K562 (cell line): ENCODE results near the gene AGFG1. TPM values are rescaled to one million over a fixed set of nuclear protein-coding genes. Genes with fewer than 3 reads are reported as not detected.
A peak's percentile ranks its signal among the peaks of the same experiment; 100 is the strongest.

Source experiments
- EGR1 ChIP-seq: fragments of 450-650 bp; conservative IDR thresholded peaks from 2 replicates; pipeline ENCODE4 v1.6.1; 2017; ENCODE audit warnings: mild to moderate bottlenecking
- HNRNPUL1 ChIP-seq: fragments of 200-400 bp; formaldehyde crosslinking; IDR thresholded peaks from 2 replicates; pipeline ENCODE4 v1.6.1; 2017; ENCODE audit warnings: low read length
- HOXB6 ChIP-seq: fragments of 250-450 bp; sonication (Bioruptor Pico); IDR thresholded peaks from 2 replicates; pipeline ENCODE4 v1.5.1; 2022; ENCODE audit warnings: mild to moderate bottlenecking, borderline replicate concordance
- KLF6 ChIP-seq: fragments of 250-450 bp; sonication (Bioruptor Pico); IDR thresholded peaks from 2 replicates; pipeline ENCODE4 v1.4.0; 2020; ENCODE audit warnings: mild to moderate bottlenecking, moderate library complexity, borderline replicate concordance
- NCOA6 ChIP-seq: fragments of 450-650 bp; IDR thresholded peaks from 2 replicates; pipeline ENCODE4 v1.6.1; 2017; ENCODE audit warnings: mild to moderate bottlenecking
- POLR2G ChIP-seq: fragments of 200-400 bp; formaldehyde crosslinking; IDR thresholded peaks from 2 replicates; pipeline ENCODE4 v1.6.1; 2017; ENCODE audit warnings: low read depth, mild to moderate bottlenecking, antibody characterized with exemption, low read length, moderate library complexity
- POLR3G ChIP-seq: IDR thresholded peaks from 2 replicates; pipeline ENCODE4 v1.6.1; 2011; ENCODE audit not compliant: insufficient read length, insufficient replicate concordance; ENCODE audit errors: extremely low read depth
- RBBP5 ChIP-seq: fragments of 200-600 bp; sonication (generic); IDR thresholded peaks from 2 replicates; pipeline ENCODE4 v1.6.1; 2012; ENCODE audit warnings: borderline replicate concordance, mild to moderate bottlenecking, low read length, control low read depth, inconsistent platforms; ENCODE audit not compliant: insufficient read depth, poor library complexity, severe bottlenecking
- RBM14 ChIP-seq: fragments of 200-400 bp; formaldehyde crosslinking; IDR thresholded peaks from 2 replicates; pipeline ENCODE4 v1.6.1; 2018; ENCODE audit warnings: low read depth, mild to moderate bottlenecking, low read length, moderate library complexity, borderline replicate concordance; ENCODE audit not compliant: insufficient read depth
- SP1 ChIP-seq: sonication (generic); formaldehyde crosslinking; IDR thresholded peaks from 2 replicates; pipeline ENCODE4 v1.8.1; 2022; ENCODE audit warnings: mild to moderate bottlenecking, missing genetic modification reagents
- YBX1 ChIP-seq: fragments of 450-650 bp; IDR thresholded peaks from 2 replicates; pipeline ENCODE4 v1.7.1; 2016; ENCODE audit warnings: mild to moderate bottlenecking
- ZNF197 ChIP-seq: fragments of 200-800 bp; sonication (Bioruptor generic); IDR thresholded peaks from 2 replicates; pipeline ENCODE4 v1.6.1; 2016; ENCODE audit warnings: low read depth, missing genetic modification characterization, missing compliant biosample characterization
- ZNF282 ChIP-seq: sonication (generic); formaldehyde crosslinking; IDR thresholded peaks from 2 replicates; pipeline ENCODE4 v1.8.1; 2023; ENCODE audit warnings: missing genetic modification reagents
- ZNF3 ChIP-seq: fragments of 250-450 bp; sonication (Bioruptor Pico); IDR thresholded peaks from 2 replicates; pipeline ENCODE4 v1.5.0; 2021; ENCODE audit warnings: mild to moderate bottlenecking, moderate library complexity
- ZNF668 ChIP-seq: fragments of 250-450 bp; sonication (Bioruptor Pico); IDR thresholded peaks from 2 replicates; pipeline ENCODE4 v1.8.0; 2022; ENCODE audit warnings: mild to moderate bottlenecking, inconsistent platforms
- ZNF764 ChIP-seq: fragments of 250-450 bp; sonication (Bioruptor Pico); IDR thresholded peaks from 2 replicates; pipeline ENCODE4 v1.4.0; 2020; ENCODE audit warnings: low read depth, mild to moderate bottlenecking, moderate library complexity
- polyA plus RNA-seq, 8 experiments: library from polyadenylated mRNA; depleted of rRNA in 4 of 8; stranded (reverse) in 5 of 8; unstranded in 3 of 8; fragments of >200 nt; fragmentation: Nextera tagmentation in 2 of 8; fragmentation: Illumina TruSeq in 1 of 8; extraction: Ambion mirVana in 2 of 8; extraction: Trizol in 1 of 8; gene quantifications; 2 replicates each; pipeline versions ENCODE4 v1.2.1 to v1.2.3, GENCODE V29; 2011 to 2014; ENCODE audit warnings: inconsistent platforms in 1 of 8, missing spikeins in 1 of 8
- total RNA-seq, 7 experiments: library from RNA; depleted of rRNA in 6 of 7; stranded (reverse); fragments of >200 nt in 6 of 7; fragmentation: Illumina TruSeq in 2 of 7; extraction: Trizol in 2 of 7; gene quantifications; 2 replicates each; pipeline versions ENCODE4 v1.2.1 to v1.2.3, GENCODE V29; 2011 to 2021; ENCODE audit warnings: low replicate concordance in 1 of 7
- TF ChIP-seq, protein P1 (sequence below): conservative IDR thresholded peaks from 2 replicates; pipeline ENCODE4 v1.6.1; 2011; ENCODE audit warnings: low read depth, mild to moderate bottlenecking, low read length; ENCODE audit not compliant: control insufficient read depth
- TF ChIP-seq, protein P2 (sequence below): sonication (generic); formaldehyde crosslinking; IDR thresholded peaks from 2 replicates; pipeline ENCODE4 v1.5.0; 2020; ENCODE audit warnings: missing genetic modification reagents
- TF ChIP-seq, protein P3 (sequence below): fragments of 250-450 bp; sonication (Bioruptor Pico); IDR thresholded peaks from 2 replicates; pipeline ENCODE4 v1.8.0; 2022; ENCODE audit warnings: inconsistent platforms, mild to moderate bottlenecking, moderate library complexity, borderline replicate concordance
- TF ChIP-seq, protein P4 (sequence below): fragments of 450-650 bp; formaldehyde crosslinking; IDR thresholded peaks from 2 replicates; pipeline ENCODE4 v1.4.0; 2020; ENCODE audit warnings: mild to moderate bottlenecking
- TF ChIP-seq, protein P5 (sequence below): sonication (generic); formaldehyde crosslinking; IDR thresholded peaks from 2 replicates; pipeline ENCODE4 v1.8.0; 2022; ENCODE audit warnings: mild to moderate bottlenecking, missing genetic modification reagents, borderline replicate concordance

Gene AGFG1
- total and polyA plus RNA-seq, 9 of the 15 experiments (the other 6 are each of a cell fraction or from before 2014, with no cell fraction given) = 11.2 to 97.5 (median 36.0) TPM

DNA sequence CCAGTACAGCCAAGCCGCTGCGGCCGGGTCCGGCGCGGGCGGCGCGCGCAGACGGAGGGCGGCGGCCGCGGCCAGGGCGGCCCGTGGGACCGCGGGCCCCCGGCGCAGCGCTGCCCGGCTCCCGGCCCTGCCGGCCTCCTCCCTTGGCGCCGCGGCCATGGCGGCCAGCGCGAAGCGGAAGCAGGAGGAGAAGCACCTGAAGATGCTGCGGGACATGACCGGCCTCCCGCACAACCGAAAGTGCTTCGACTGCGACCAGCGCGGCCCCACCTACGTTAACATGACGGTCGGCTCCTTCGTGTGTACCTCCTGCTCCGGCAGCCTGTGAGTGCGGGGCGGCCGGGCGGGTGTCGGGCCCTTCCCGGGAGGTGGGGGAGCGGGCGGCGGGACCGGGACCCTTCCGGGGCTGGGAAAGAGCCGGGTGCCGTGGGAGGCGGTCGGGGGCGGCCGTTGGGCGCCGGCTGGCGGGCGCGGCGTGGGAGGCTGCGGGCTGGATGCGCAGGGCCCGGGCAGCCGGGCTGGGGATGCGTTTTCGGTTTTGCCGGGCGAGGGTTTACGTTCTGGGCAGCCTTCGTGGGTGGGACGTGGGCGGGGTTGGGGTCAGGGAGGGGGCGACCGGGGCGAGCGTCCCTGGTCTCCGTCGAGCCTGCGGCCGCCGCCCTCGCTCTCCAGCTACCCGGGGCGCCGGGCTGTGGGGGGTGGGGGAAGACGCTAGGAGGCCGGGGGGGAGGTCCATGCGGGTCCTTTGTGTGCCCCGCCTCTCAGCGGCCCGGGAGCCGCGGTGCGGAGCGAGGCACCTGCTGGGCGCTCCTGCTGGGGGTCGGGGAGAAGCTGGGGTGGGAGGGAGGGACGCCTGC is 537 bp downstream of the AGFG1 start (continued):
- no peak for TF ChIP-seq ZNF3 (CRISPR knock-in tag)
- TF ChIP-seq, protein P1, sequence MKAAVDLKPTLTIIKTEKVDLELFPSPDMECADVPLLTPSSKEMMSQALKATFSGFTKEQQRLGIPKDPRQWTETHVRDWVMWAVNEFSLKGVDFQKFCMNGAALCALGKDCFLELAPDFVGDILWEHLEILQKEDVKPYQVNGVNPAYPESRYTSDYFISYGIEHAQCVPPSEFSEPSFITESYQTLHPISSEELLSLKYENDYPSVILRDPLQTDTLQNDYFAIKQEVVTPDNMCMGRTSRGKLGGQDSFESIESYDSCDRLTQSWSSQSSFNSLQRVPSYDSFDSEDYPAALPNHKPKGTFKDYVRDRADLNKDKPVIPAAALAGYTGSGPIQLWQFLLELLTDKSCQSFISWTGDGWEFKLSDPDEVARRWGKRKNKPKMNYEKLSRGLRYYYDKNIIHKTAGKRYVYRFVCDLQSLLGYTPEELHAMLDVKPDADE = 0 out of 2 replicates have a peak, but pooled peaks have one; percentile 13
- TF ChIP-seq YBX1 = no peak
- TF ChIP-seq KLF6 = no peak
- TF ChIP-seq HNRNPUL1 = no peak
- no peak for TF ChIP-seq ZNF197 (CRISPR knock-in tag)
- no peak for TF ChIP-seq ZNF764 (CRISPR knock-in tag)
- TF ChIP-seq POLR2G = peak; percentile 59
- no peak for TF ChIP-seq SP1
- TF ChIP-seq ZNF668 = no peak
- no peak for TF ChIP-seq HOXB6 (CRISPR knock-in tag)
- TF ChIP-seq EGR1 = peak; percentile 66
- no peak for TF ChIP-seq RBM14
- TF ChIP-seq, protein P2, sequence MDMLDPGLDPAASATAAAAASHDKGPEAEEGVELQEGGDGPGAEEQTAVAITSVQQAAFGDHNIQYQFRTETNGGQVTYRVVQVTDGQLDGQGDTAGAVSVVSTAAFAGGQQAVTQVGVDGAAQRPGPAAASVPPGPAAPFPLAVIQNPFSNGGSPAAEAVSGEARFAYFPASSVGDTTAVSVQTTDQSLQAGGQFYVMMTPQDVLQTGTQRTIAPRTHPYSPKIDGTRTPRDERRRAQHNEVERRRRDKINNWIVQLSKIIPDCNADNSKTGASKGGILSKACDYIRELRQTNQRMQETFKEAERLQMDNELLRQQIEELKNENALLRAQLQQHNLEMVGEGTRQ = no peak
- no peak for TF ChIP-seq POLR3G
- TF ChIP-seq, protein P3, sequence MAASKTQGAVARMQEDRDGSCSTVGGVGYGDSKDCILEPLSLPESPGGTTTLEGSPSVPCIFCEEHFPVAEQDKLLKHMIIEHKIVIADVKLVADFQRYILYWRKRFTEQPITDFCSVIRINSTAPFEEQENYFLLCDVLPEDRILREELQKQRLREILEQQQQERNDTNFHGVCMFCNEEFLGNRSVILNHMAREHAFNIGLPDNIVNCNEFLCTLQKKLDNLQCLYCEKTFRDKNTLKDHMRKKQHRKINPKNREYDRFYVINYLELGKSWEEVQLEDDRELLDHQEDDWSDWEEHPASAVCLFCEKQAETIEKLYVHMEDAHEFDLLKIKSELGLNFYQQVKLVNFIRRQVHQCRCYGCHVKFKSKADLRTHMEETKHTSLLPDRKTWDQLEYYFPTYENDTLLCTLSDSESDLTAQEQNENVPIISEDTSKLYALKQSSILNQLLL (CRISPR knock-in tag) = no peak
- TF ChIP-seq ZNF282 = no peak
- no peak for TF ChIP-seq NCOA6
- TF ChIP-seq, protein P4, sequence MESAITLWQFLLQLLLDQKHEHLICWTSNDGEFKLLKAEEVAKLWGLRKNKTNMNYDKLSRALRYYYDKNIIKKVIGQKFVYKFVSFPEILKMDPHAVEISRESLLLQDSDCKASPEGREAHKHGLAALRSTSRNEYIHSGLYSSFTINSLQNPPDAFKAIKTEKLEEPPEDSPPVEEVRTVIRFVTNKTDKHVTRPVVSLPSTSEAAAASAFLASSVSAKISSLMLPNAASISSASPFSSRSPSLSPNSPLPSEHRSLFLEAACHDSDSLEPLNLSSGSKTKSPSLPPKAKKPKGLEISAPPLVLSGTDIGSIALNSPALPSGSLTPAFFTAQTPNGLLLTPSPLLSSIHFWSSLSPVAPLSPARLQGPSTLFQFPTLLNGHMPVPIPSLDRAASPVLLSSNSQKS (CRISPR knock-in tag) = no peak
- TF ChIP-seq RBBP5 = peak; percentile 72
- TF ChIP-seq, protein P5, sequence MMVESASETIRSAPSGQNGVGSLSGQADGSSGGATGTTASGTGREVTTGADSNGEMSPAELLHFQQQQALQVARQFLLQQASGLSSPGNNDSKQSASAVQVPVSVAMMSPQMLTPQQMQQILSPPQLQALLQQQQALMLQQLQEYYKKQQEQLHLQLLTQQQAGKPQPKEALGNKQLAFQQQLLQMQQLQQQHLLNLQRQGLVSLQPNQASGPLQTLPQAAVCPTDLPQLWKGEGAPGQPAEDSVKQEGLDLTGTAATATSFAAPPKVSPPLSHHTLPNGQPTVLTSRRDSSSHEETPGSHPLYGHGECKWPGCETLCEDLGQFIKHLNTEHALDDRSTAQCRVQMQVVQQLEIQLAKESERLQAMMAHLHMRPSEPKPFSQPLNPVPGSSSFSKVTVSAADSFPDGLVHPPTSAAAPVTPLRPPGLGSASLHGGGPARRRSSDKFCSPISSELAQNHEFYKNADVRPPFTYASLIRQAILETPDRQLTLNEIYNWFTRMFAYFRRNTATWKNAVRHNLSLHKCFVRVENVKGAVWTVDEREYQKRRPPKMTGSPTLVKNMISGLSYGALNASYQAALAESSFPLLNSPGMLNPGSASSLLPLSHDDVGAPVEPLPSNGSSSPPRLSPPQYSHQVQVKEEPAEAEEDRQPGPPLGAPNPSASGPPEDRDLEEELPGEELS (CRISPR knock-in tag) = no peak
